ENCODE results near the gene LSMEM2.

The LSMEM2 gene

GRCh38 chr3:50322386-50323091 lies 43.7 kb downstream of the LSMEM2 start, which contains the start of gene HYAL2:
HYAL2 (minus strand) TSS chr3:50322745; CDS start chr3:50320489, 2,256 bp downstream.
- no peak for DNase-seq (ENCODE audit: low read depth)

GRCh38 chr3:50323092-50323600 lies 44.3 kb downstream of the LSMEM2 start:
- DNase-seq (ENCODE audit: low read depth) = no peak

GRCh38 chr3:50323614-50324199 lies 44.8 kb downstream of the LSMEM2 start:
- no peak for DNase-seq (ENCODE audit: low read depth)

- no peak for DNase-seq (ENCODE audit: low read depth)
Measured at GRCh38 chr3:50324351-50325112, 45.6 kb downstream of the LSMEM2 start.

GRCh38 chr3:50325113-50325480 lies 46.2 kb downstream of the LSMEM2 start:
- no peak for DNase-seq (ENCODE audit: low read depth)

GRCh38 chr3:50325497-50326181 lies 46.8 kb downstream of the LSMEM2 start:
- no peak for DNase-seq (ENCODE audit: low read depth)

GRCh38 chr3:50326182-50326541 lies 47.3 kb downstream of the LSMEM2 start:
- no peak for DNase-seq (ENCODE audit: low read depth)

- no peak for DNase-seq (ENCODE audit: low read depth)
Measured at GRCh38 chr3:50327129-50327528, 48.2 kb downstream of the LSMEM2 start.

GRCh38 chr3:50327943-50328691 lies 49.2 kb downstream of the LSMEM2 start, which contains the start of gene TUSC2:
TUSC2 (minus strand) TSS chr3:50328223; CDS start chr3:50328099, 124 bp downstream.
- DNase-seq (ENCODE audit: low read depth) = peak; percentile 92

GRCh38 chr3:50330330-50330729 lies 51.4 kb downstream of the LSMEM2 start:
- DNase-seq (ENCODE audit: low read depth) = no peak

- DNase-seq (ENCODE audit: low read depth) = no peak
Measured at GRCh38 chr3:50331364-50331907, 52.5 kb downstream of the LSMEM2 start.

GRCh38 chr3:50333744-50334328 lies 54.9 kb downstream of the LSMEM2 start:
- DNase-seq (ENCODE audit: low read depth) = no peak

GRCh38 chr3:50334339-50335075 lies 55.6 kb downstream of the LSMEM2 start:
- no peak for DNase-seq (ENCODE audit: low read depth)

- no peak for DNase-seq (ENCODE audit: low read depth)
Measured at GRCh38 chr3:50336452-50337174, 57.7 kb downstream of the LSMEM2 start.

- DNase-seq (ENCODE audit: low read depth) = peak; percentile 94
Measured at GRCh38 chr3:50337175-50337861, 58.4 kb downstream of the LSMEM2 start.
